Right lobe of liver (tissue), 4 donors: ENCODE results near the gene PDCD10.

Experiments
- CTCF ChIP-seq, 4 donors: fragments of 200-600 bp in 3 of 4; fragments of 450-650 bp in 1 of 4; IDR thresholded peaks; one replicate each; pipeline versions ENCODE4 v1.5.1 to v1.8.0; 2016 to 2022; ENCODE audit warnings: antibody characterized with exemption in 4 of 4, mild to moderate bottlenecking in 2 of 4
- POLR2A ChIP-seq: fragments of 450-650 bp; IDR thresholded peaks from one replicate; pipeline ENCODE4 v1.6.1; 2017; ENCODE audit warnings: antibody characterized with exemption, mild to moderate bottlenecking
- donor health status: DM: no; HTN: no; CAD: no.
- donor health status: DM: no; HTN: no; CAD: no.
- donor health status: DM: no; HTN: yes; CAD: no.

- TF ChIP-seq POLR2A (no peak), CTCF (IDR thresholded peaks at IDR 0.05) (no peak)
Measured at GRCh38 chr3:167700046-167700445, 34.6 kb downstream of the PDCD10 start.
